Hepatocyte (in vitro differentiated cells): Measurements from ENCODE around the gene PLXDC1. TPM values are rescaled to one million over a fixed set of nuclear protein-coding genes. Genes with fewer than 3 reads are reported as not detected.

Source experiments
- DNase-seq: peaks from one replicate; pipeline ENCODE4 v3.0.0-alpha.2; 2016; ENCODE audit warnings: low spot score
- H2AFZ ChIP-seq: fragments of 200-600 bp; sonication (generic); 2 replicates; pipeline ENCODE4 v1.6.0; 2016; ENCODE audit warnings: antibody characterized with exemption, mild to moderate bottlenecking
- H3K27ac ChIP-seq: fragments of 200-600 bp; sonication (generic); 2 replicates; pipeline ENCODE4 v1.5.1; 2016; ENCODE audit warnings: mild to moderate bottlenecking
- H3K27me3 ChIP-seq: fragments of 200-600 bp; sonication (generic); 2 replicates; pipeline ENCODE4 v1.6.1; 2016
- H3K36me3 ChIP-seq: fragments of 200-600 bp; sonication (generic); replicated peaks from 2 replicates; pipeline ENCODE4 v1.5.1; 2016; ENCODE audit warnings: low read depth; ENCODE audit not compliant: insufficient read depth
- H3K4me1 ChIP-seq: fragments of 200-600 bp; sonication (generic); 2 replicates; pipeline ENCODE4 v1.5.1; 2016; ENCODE audit warnings: mild to moderate bottlenecking, moderate library complexity; ENCODE audit not compliant: insufficient read depth
- H3K4me2 ChIP-seq: fragments of 200-600 bp; sonication (generic); 2 replicates; pipeline ENCODE4 v1.6.0; 2016
- H3K4me3 ChIP-seq: fragments of 200-600 bp; sonication (generic); 2 replicates; pipeline ENCODE4 v1.5.1; 2016; ENCODE audit warnings: mild to moderate bottlenecking
- H3K79me2 ChIP-seq: fragments of 200-600 bp; sonication (generic); 2 replicates; pipeline ENCODE4 v1.6.0; 2017; ENCODE audit warnings: mild to moderate bottlenecking
- H3K9me2 ChIP-seq: fragments of 200-600 bp; sonication (generic); replicated peaks from 2 replicates; pipeline ENCODE4 v1.6.0; 2017; ENCODE audit warnings: mild to moderate bottlenecking; ENCODE audit not compliant: insufficient read depth
- H3K9me3 ChIP-seq: fragments of 200-600 bp; sonication (generic); 2 replicates; pipeline ENCODE4 v1.5.1; 2016; ENCODE audit warnings: low read depth, mild to moderate bottlenecking
- H4K20me1 ChIP-seq: fragments of 200-600 bp; sonication (generic); 2 replicates; pipeline ENCODE4 v1.6.0; 2016; ENCODE audit warnings: mild to moderate bottlenecking; ENCODE audit not compliant: insufficient read depth, poor library complexity, severe bottlenecking
- EZH2 ChIP-seq: fragments of 200-600 bp; sonication (generic); IDR thresholded peaks from 2 replicates; pipeline ENCODE4 v1.6.1; 2016; ENCODE audit warnings: antibody characterized with exemption, mild to moderate bottlenecking, borderline replicate concordance
- EZH2phosphoT487 ChIP-seq: fragments of 200-600 bp; sonication (generic); IDR thresholded peaks from one replicate; pipeline ENCODE4 v1.6.1; 2018; ENCODE audit warnings: antibody characterized with exemption, mild to moderate bottlenecking, low read depth, moderate library complexity; ENCODE audit not compliant: unreplicated experiment, severe bottlenecking
- WGBS: methylation state at CpG from one replicate; pipeline ENCODE4 v1.1.6; 2016; ENCODE audit warnings: low lambda C conversion rate; ENCODE audit errors: missing lambda C conversion rate; 5-methylcytosine and 5-hydroxymethylcytosine counted together
- polyA plus RNA-seq: library from polyadenylated mRNA; unstranded; fragments of >200 nt; fragmentation: Nextera tagmentation; extraction: Ambion mirVana; gene quantifications from 2 replicates; pipeline ENCODE4 v1.2.1, GENCODE V29; 2016
- total RNA-seq: library from RNA; depleted of rRNA; stranded (reverse); fragments of >200 nt; gene quantifications from 2 replicates; pipeline ENCODE4 v1.2.3, GENCODE V29; 2014
- TF ChIP-seq, protein P1 (sequence below): fragments of 200-600 bp; sonication (generic); IDR thresholded peaks from 2 replicates; pipeline ENCODE4 v1.5.1; 2016; ENCODE audit warnings: antibody characterized with exemption, mild to moderate bottlenecking; ENCODE audit not compliant: poor library complexity

The PLXDC1 gene
- total and polyA plus RNA-seq, 2 experiments from 2014 or later = 3.9 to 4.1 TPM

GRCh38 chr17:39105705-39106104 lies 45.7 kb downstream of the PLXDC1 start:
- no peak overlapping the region for H2AFZ ChIP-seq
- WGBS = 92% methylated on average over 5 of the region's 9 CpGs
- H3K36me3 ChIP-seq = no peaks in the 10 kb centered on the region
- no peaks in the 10 kb centered on the region for H3K9me3 ChIP-seq
- no peaks in the 10 kb centered on the region for H4K20me1 ChIP-seq
- H3K4me3 ChIP-seq = no peak overlapping the region
- TF ChIP-seq EZH2phosphoT487 (no peak), EZH2 (no peak)
- TF ChIP-seq, protein P1, sequence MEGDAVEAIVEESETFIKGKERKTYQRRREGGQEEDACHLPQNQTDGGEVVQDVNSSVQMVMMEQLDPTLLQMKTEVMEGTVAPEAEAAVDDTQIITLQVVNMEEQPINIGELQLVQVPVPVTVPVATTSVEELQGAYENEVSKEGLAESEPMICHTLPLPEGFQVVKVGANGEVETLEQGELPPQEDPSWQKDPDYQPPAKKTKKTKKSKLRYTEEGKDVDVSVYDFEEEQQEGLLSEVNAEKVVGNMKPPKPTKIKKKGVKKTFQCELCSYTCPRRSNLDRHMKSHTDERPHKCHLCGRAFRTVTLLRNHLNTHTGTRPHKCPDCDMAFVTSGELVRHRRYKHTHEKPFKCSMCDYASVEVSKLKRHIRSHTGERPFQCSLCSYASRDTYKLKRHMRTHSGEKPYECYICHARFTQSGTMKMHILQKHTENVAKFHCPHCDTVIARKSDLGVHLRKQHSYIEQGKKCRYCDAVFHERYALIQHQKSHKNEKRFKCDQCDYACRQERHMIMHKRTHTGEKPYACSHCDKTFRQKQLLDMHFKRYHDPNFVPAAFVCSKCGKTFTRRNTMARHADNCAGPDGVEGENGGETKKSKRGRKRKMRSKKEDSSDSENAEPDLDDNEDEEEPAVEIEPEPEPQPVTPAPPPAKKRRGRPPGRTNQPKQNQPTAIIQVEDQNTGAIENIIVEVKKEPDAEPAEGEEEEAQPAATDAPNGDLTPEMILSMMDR = no peak
- H3K4me1 ChIP-seq = peaks cover 12% of the 10 kb centered on the region
- H3K9me2 ChIP-seq = no peaks in the 10 kb centered on the region
- no peaks in the 10 kb centered on the region for H3K79me2 ChIP-seq
- H3K4me2 ChIP-seq = no peak overlapping the region
- H3K27me3 ChIP-seq = no peaks in the 10 kb centered on the region
- no peak overlapping the region for H3K27ac ChIP-seq
- DNase-seq = no peak

DNA sequence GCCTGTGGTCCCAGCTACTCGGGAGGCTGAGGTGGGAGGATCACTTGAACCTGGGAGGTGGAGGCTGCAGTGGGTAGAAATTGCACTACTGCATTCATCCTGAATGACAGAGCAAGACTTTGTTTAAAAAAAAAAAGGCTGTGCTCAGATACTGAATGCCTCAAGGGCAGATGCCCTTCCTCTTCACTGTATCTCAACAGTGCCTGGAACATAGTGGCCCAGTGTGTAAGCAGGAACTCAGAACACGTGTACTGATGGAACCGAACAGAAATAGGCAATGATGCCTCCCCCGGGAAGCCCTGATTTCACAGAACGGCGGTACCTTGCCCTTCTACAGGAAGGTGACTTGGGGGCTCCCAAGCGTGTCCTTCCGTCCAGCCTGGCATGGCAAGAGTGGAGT lies 46.8 kb downstream of the PLXDC1 start:
- Histone ChIP-seq H3K79me2 (no peaks in the 10 kb centered on the region), H3K27ac (peak overlapping the region; percentile 86), H3K4me2 (no peak overlapping the region), H3K4me3 (no peak overlapping the region), H2AFZ (no peak overlapping the region), H4K20me1 (no peaks in the 10 kb centered on the region), H3K36me3 (no peaks in the 10 kb centered on the region), H3K9me3 (no peaks in the 10 kb centered on the region), H3K4me1 (peaks cover 17% of the 10 kb centered on the region), H3K9me2 (no peaks in the 10 kb centered on the region), H3K27me3 (no peaks in the 10 kb centered on the region)
- WGBS = 83% methylated on average over 8 of the region's 8 CpGs
- DNase-seq = no peak
- TF ChIP-seq EZH2 (no peak), EZH2phosphoT487 (no peak)
- TF ChIP-seq, protein P1 = no peak

DNA sequence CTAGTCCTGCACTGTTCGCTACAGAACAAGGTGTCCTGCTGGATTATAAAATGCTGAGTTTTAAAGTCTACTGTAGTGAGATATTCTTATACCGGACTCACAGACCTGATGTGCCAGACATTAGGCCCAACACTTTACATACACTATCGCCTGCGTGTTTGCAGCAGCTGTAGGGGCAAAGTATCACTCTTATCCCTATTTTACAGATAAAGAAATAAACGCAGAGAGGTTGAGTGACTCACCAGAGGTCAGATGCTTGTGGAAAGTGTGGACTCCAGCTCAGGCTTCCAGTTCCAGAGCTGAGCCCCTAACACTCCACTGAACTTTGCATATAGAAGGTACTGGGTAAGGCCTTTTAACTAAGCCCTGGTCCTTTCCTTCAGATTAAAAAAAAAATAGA lies 47.4 kb downstream of the PLXDC1 start:
- Histone ChIP-seq H3K36me3 (no peaks in the 10 kb centered on the region), H3K4me3 (no peak overlapping the region), H3K4me1 (peaks cover 23% of the 10 kb centered on the region), H3K27me3 (no peaks in the 10 kb centered on the region), H2AFZ (no peak overlapping the region), H3K27ac (peak overlapping the region; percentile 86), H3K9me3 (no peaks in the 10 kb centered on the region), H4K20me1 (no peaks in the 10 kb centered on the region), H3K9me2 (no peaks in the 10 kb centered on the region), H3K79me2 (no peaks in the 10 kb centered on the region), H3K4me2 (no peak overlapping the region)
- DNase-seq = peak; percentile 60
- WGBS = 43% methylated on average over 5 of the region's 5 CpGs
- TF ChIP-seq EZH2 (no peak), EZH2phosphoT487 (no peak)
- TF ChIP-seq, protein P1 = no peak

GRCh38 chr17:39101091-39101490 lies 50.3 kb downstream of the PLXDC1 start:
- Histone ChIP-seq H3K36me3 (no peaks in the 10 kb centered on the region), H3K27me3 (no peaks in the 10 kb centered on the region), H2AFZ (no peak overlapping the region), H3K4me2 (no peak overlapping the region), H3K4me3 (no peak overlapping the region), H4K20me1 (no peaks in the 10 kb centered on the region), H3K27ac (no peak overlapping the region), H3K9me2 (no peaks in the 10 kb centered on the region), H3K79me2 (no peaks in the 10 kb centered on the region), H3K4me1 (peaks cover 33% of the 10 kb centered on the region), H3K9me3 (no peaks in the 10 kb centered on the region)
- DNase-seq = no peak
- WGBS = 89% methylated on average over 12 of the region's 12 CpGs
- no peak for TF ChIP-seq EZH2phosphoT487
- TF ChIP-seq, protein P1 = no peak
- TF ChIP-seq EZH2 = no peak
